Loucy (cell line): ENCODE data around the gene KCNT1.

Experiments used
- H2AFZ ChIP-seq: fragments of 200-600 bp; sonication (generic); 2 replicates; pipeline ENCODE4 v1.6.0; 2016; ENCODE audit warnings: antibody characterized with exemption, mild to moderate bottlenecking, low read length, moderate library complexity
- H3F3A ChIP-seq: fragments of 200-600 bp; 2 replicates; pipeline ENCODE4 v1.6.0; 2016; ENCODE audit warnings: antibody characterized with exemption, low read depth, mild to moderate bottlenecking
- H3K27me3 ChIP-seq: fragments of 200-600 bp; sonication (generic); 2 replicates; pipeline ENCODE4 v1.6.1; 2014; ENCODE audit warnings: low read length, mild to moderate bottlenecking; ENCODE audit not compliant: insufficient read depth, poor library complexity, severe bottlenecking
- H3K36me3 ChIP-seq: fragments of 200-600 bp; sonication (generic); 2 replicates; pipeline ENCODE4 v1.6.1; 2016; ENCODE audit warnings: low read length; ENCODE audit not compliant: insufficient read depth
- H3K4me1 ChIP-seq: fragments of 200-600 bp; sonication (generic); 2 replicates; pipeline ENCODE4 v1.5.1; 2014; ENCODE audit warnings: low read length, mild to moderate bottlenecking; ENCODE audit not compliant: insufficient read depth, poor library complexity, severe bottlenecking
- H3K4me2 ChIP-seq: fragments of 200-600 bp; sonication (generic); 2 replicates; pipeline ENCODE4 v1.6.0; 2014; ENCODE audit warnings: antibody characterized with exemption, low read length, low read depth, mild to moderate bottlenecking; ENCODE audit not compliant: poor library complexity, severe bottlenecking
- H3K4me3 ChIP-seq: fragments of 200-600 bp; sonication (generic); 2 replicates; pipeline ENCODE4 v1.5.1; 2014; ENCODE audit warnings: low read length, mild to moderate bottlenecking, mixed read lengths; ENCODE audit not compliant: poor library complexity, severe bottlenecking
- H3K79me2 ChIP-seq: fragments of 200-600 bp; sonication (generic); 2 replicates; pipeline ENCODE4 v1.6.1; 2014; ENCODE audit warnings: low read length; ENCODE audit not compliant: insufficient read depth
- H3K9ac ChIP-seq: fragments of 200-600 bp; sonication (generic); 2 replicates; pipeline ENCODE4 v1.6.0; 2014; ENCODE audit warnings: mild to moderate bottlenecking, low read depth, low read length, moderate library complexity; ENCODE audit not compliant: poor library complexity, severe bottlenecking
- H3K9me2 ChIP-seq: fragments of 200-600 bp; sonication (generic); replicated peaks from 2 replicates; pipeline ENCODE4 v1.6.1; 2016; ENCODE audit warnings: low read depth, low read length, mixed read lengths
- H3K9me3 ChIP-seq: fragments of 200-600 bp; sonication (generic); 2 replicates; pipeline ENCODE4 v1.6.1; 2014; ENCODE audit warnings: mild to moderate bottlenecking, antibody characterized with exemption, low read length, low read depth; ENCODE audit not compliant: insufficient read depth
- H4K20me1 ChIP-seq: fragments of 200-600 bp; sonication (generic); 2 replicates; pipeline ENCODE4 v1.6.0; 2014; ENCODE audit warnings: antibody characterized with exemption, low read length, mild to moderate bottlenecking; ENCODE audit not compliant: insufficient read depth, poor library complexity, severe bottlenecking
- EZH2phosphoT487 ChIP-seq: fragments of 200-600 bp; IDR thresholded peaks from 2 replicates; pipeline ENCODE4 v1.6.1; 2018; ENCODE audit warnings: antibody characterized with exemption, mild to moderate bottlenecking, moderate library complexity, borderline replicate concordance
- TF ChIP-seq, protein P1 (sequence below): fragments of 200-600 bp; sonication (generic); conservative IDR thresholded peaks from 2 replicates; pipeline ENCODE4 v1.5.1; 2014; ENCODE audit warnings: mild to moderate bottlenecking, antibody characterized with exemption, low read length

The KCNT1 gene

DNA sequence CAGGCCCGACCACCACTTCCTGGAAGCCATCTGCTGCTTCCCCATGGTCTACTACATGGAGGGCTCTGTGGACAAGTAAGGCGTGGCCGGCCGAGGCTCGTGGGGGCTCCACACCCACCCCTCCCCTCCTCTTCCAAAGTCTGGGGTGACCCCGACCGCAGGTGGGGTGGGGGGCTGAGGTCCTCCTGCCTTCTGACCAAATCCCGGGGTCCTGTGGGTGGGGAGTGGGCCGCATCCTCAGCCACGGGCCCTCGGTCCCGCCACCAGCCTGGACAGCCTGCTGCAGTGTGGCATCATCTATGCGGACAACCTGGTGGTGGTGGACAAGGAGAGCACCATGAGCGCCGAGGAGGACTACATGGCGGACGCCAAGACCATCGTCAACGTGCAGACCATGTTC, 76.4 kb downstream of the KCNT1 start:
- no peak overlapping the region for H3K9ac ChIP-seq
- no peaks in the 10 kb centered on the region for H3K79me2 ChIP-seq
- TF ChIP-seq EZH2phosphoT487: no peak
- TF ChIP-seq, protein P1, sequence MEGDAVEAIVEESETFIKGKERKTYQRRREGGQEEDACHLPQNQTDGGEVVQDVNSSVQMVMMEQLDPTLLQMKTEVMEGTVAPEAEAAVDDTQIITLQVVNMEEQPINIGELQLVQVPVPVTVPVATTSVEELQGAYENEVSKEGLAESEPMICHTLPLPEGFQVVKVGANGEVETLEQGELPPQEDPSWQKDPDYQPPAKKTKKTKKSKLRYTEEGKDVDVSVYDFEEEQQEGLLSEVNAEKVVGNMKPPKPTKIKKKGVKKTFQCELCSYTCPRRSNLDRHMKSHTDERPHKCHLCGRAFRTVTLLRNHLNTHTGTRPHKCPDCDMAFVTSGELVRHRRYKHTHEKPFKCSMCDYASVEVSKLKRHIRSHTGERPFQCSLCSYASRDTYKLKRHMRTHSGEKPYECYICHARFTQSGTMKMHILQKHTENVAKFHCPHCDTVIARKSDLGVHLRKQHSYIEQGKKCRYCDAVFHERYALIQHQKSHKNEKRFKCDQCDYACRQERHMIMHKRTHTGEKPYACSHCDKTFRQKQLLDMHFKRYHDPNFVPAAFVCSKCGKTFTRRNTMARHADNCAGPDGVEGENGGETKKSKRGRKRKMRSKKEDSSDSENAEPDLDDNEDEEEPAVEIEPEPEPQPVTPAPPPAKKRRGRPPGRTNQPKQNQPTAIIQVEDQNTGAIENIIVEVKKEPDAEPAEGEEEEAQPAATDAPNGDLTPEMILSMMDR: no peak

DNA sequence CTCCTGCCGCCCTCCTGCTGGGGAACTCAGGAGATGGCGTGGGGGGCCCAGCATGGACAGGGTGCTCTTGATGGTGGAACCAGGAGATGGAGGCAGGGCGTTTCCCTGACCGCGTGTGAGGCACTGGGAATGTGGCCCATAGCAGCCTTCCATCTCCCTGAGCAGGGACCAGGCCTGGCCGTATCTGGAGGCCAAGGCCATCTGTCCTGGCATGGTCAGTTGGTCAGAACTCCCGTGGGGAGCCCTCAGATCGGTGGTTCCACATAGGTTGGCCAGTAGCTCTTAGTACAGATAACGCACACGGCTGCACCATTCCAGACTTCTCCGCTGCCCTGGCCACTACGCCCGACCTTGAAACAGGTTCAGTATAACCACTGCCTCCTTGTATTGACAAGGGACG, 77.6 kb downstream of the KCNT1 start:
- TF ChIP-seq, protein P1: no peak
- no peak for TF ChIP-seq EZH2phosphoT487
- no peaks in the 10 kb centered on the region; the same call in 1 of the 2 replicates for H3K9me3 ChIP-seq
- no peaks in the 10 kb centered on the region for H3K9me2 ChIP-seq

More for the DNA sequence above, 76.4 kb downstream of the KCNT1 start:
- Histone ChIP-seq H3K36me3 (no peaks in the 10 kb centered on the region), H3K4me3 (no peak overlapping the region), H4K20me1 (no peaks in the 10 kb centered on the region), H2AFZ (no peak overlapping the region), H3F3A (no peaks in the 10 kb centered on the region), H3K4me2 (no peak overlapping the region), H3K9me3 (peaks cover 3% of the 10 kb centered on the region; the same call in 1 of the 2 replicates), H3K9me2 (no peaks in the 10 kb centered on the region), H3K27me3 (no peaks in the 10 kb centered on the region), H3K4me1 (no peaks in the 10 kb centered on the region)

DNA sequence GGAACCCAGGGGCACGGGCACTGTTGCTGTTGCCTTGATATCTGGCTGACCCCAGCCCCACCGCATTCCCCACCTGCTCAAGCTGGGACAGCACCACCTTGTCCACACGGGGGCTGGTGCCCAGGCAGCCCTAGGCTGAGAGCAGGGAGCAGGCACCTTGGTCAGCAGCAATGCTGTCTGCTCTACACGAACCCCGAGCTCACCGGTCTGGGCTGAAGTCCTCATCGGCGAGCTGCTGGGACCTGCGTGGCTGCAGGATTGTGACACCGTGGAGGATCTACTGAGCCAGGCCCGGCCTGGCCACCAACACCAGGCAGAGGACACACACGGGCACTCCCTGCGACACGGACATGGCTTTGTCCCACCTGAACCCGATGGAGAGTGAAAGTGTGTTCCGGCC, 78.1 kb downstream of the KCNT1 start:
- Histone ChIP-seq H3K4me1 (no peaks in the 10 kb centered on the region), H3K4me3 (no peak overlapping the region), H3K9ac (no peak overlapping the region), H3K36me3 (no peaks in the 10 kb centered on the region), H4K20me1 (no peaks in the 10 kb centered on the region), H3K4me2 (no peak overlapping the region), H3K79me2 (no peaks in the 10 kb centered on the region), H2AFZ (no peak overlapping the region), H3K9me2 (no peaks in the 10 kb centered on the region), H3K27me3 (no peaks in the 10 kb centered on the region), H3F3A (no peaks in the 10 kb centered on the region), H3K9me3 (no peaks in the 10 kb centered on the region; the same call in 1 of the 2 replicates)
- no peak for TF ChIP-seq EZH2phosphoT487
- TF ChIP-seq, protein P1: no peak

More for the DNA sequence above, 77.6 kb downstream of the KCNT1 start:
- H3K36me3 ChIP-seq: no peaks in the 10 kb centered on the region
- H4K20me1 ChIP-seq: no peaks in the 10 kb centered on the region
- H3K4me1 ChIP-seq: no peaks in the 10 kb centered on the region
- H2AFZ ChIP-seq: no peak overlapping the region
- no peaks in the 10 kb centered on the region for H3K27me3 ChIP-seq
- no peak overlapping the region for H3K4me3 ChIP-seq
- no peaks in the 10 kb centered on the region for H3F3A ChIP-seq
- no peaks in the 10 kb centered on the region for H3K79me2 ChIP-seq
- H3K9ac ChIP-seq: no peak overlapping the region
- H3K4me2 ChIP-seq: no peak overlapping the region
